Measurements from ENCODE around the gene SORCS3. TPM values are rescaled to one million over a fixed set of nuclear protein-coding genes. Genes with fewer than 3 reads are reported as not detected.

Gene SORCS3
- total RNA-seq, 2 donors from 2014 or later: not detected

- 58 to 59% methylated on average over 4 of the region's 4 CpGs for WGBS, 2 donors
- ATAC-seq (no peak), DNase-seq (no peak)
- Histone ChIP-seq H3K4me1 (peaks cover 6% of the 10 kb centered on the region), H3K9me3 (no peaks in the 10 kb centered on the region), H3K4me3 (no peak overlapping the region), H3K27me3 (no peaks in the 10 kb centered on the region), H3K27ac (no peak overlapping the region), H3K36me3 (replicated peaks in 1 of 2; ENCODE audit: insufficient read depth in 1 of 2, low read depth in 2 of 2) (no peaks in the 10 kb centered on the region)
- intact Hi-C loops (cut with DNase I): no loop called here
- TF ChIP-seq CTCF (IDR thresholded peaks at IDR 0.05): no peak
- no peak for TF ChIP-seq POLR2A (IDR thresholded peaks at IDR 0.05)
These were observed 296.9 kb downstream of the SORCS3 start for GRCh38 chr10:104938031-104938430.

GRCh38 chr10:104941662-104942061 lies 300.6 kb downstream of the SORCS3 start:
- DNase-seq: no peak
- TF ChIP-seq CTCF (IDR thresholded peaks at IDR 0.05) (no peak), POLR2A (IDR thresholded peaks at IDR 0.05) (no peak)

GRCh38 chr10:104947314-104947713 lies 306.2 kb downstream of the SORCS3 start:
- H3K27me3 ChIP-seq: peaks cover 0 to 5% of the 10 kb centered on the region in 2 donors
- TF ChIP-seq POLR2A (IDR thresholded peaks at IDR 0.05): no peak
- TF ChIP-seq CTCF (IDR thresholded peaks at IDR 0.05): no peak
- 85 to 86% methylated on average over 9 of the region's 9 CpGs for WGBS, 2 donors
- H3K27ac ChIP-seq: no peak overlapping the region
- H3K36me3 ChIP-seq (replicated peaks in 1 of 2; ENCODE audit: insufficient read depth in 1 of 2, low read depth in 2 of 2): no peaks in the 10 kb centered on the region
- no peaks in the 10 kb centered on the region for H3K4me1 ChIP-seq
- no peaks in the 10 kb centered on the region for H3K9me3 ChIP-seq
- intact Hi-C loops (cut with DNase I): no loop called here
- no peak for ATAC-seq
- H3K4me3 ChIP-seq: no peak overlapping the region
- no peak for DNase-seq

More at GRCh38 chr10:104941662-104942061, 300.6 kb downstream of the SORCS3 start:
- H3K27me3 ChIP-seq: no peaks in the 10 kb centered on the region
- intact Hi-C loops (cut with DNase I): no loop called here
- ATAC-seq: no peak
- H3K4me3 ChIP-seq: no peak overlapping the region
- no peaks in the 10 kb centered on the region for H3K9me3 ChIP-seq
- no peak overlapping the region for H3K27ac ChIP-seq
- H3K36me3 ChIP-seq (replicated peaks in 1 of 2; ENCODE audit: insufficient read depth in 1 of 2, low read depth in 2 of 2): no peaks in the 10 kb centered on the region
- H3K4me1 ChIP-seq: peaks cover 6% of the 10 kb centered on the region

GRCh38 chr10:104957178-104957841 lies 316.2 kb downstream of the SORCS3 start:
- H3K36me3 ChIP-seq (replicated peaks in 1 of 2; ENCODE audit: insufficient read depth in 1 of 2, low read depth in 2 of 2): no peaks in the 10 kb centered on the region
- no peak for DNase-seq
- no peaks in the 10 kb centered on the region for H3K27me3 ChIP-seq
- no peak for ATAC-seq
- H3K4me3 ChIP-seq: no peak overlapping the region
- TF ChIP-seq CTCF (IDR thresholded peaks at IDR 0.05): no peak
- no peaks in the 10 kb centered on the region for H3K4me1 ChIP-seq
- no peaks in the 10 kb centered on the region for H3K9me3 ChIP-seq
- 52 to 54% methylated on average over 4 of the region's 4 CpGs for WGBS, 2 donors
- H3K27ac ChIP-seq: no peak overlapping the region
- intact Hi-C loops (cut with DNase I): no loop called here

All from body of pancreas (tissue), 4 donors.